NCI-H1417 (cell line): ENCODE measurements around the gene SLC27A6.
"Not testable (repeated sequence)": the region's sequence is repeated elsewhere in the genome, so short reads cannot be mapped to it uniquely, and the experiment has no call there.

ENCODE experiments used
- DNase-seq, 3 experiments: peaks; one replicate each; lab custom pipeline; 2025; lab: John Stamatoyannopoulos, UW

Gene SLC27A6

DNA sequence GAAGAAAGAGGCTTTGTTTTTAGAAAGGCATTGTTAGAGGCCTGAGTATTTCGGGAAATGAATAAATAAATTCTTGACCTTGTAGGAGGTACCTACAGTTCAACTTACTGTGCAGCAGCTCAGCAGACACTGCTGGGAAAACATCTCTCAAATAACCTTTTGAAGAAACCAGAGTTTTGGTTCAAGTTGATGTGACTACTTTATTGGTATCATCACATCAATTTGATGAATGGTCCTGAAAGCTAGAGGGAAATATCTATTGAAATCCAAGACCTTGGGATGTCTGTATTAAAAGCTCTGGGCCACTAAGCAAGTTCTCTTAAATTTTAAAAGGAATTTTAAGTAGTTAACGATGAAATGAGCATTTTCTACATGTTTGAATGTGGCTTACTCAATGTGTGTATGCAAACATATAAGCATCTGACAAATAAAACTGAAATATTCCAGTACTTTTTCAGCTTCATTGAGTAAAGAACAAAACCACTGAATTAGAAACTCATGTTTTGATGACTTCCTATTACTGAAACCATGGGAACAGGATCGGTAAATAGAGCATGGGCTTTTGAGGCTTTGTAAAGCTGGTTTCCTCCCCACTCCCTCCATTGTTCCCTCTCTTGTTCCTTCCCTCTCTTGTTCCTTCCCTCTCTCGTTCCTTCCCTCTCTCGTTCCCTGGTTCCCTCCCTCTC lies 36.7 kb downstream of the SLC27A6 start:
- DNase-seq: no peak

- DNase-seq: no peak
Observed at GRCh38 chr5:129002527-129002842, 37.2 kb downstream of the SLC27A6 start.

GRCh38 chr5:129003232-129003631 lies 37.9 kb downstream of the SLC27A6 start:
- no peak for DNase-seq

GRCh38 chr5:129014185-129014584 lies 48.9 kb downstream of the SLC27A6 start:
- no peak for DNase-seq

GRCh38 chr5:129018837-129019236 lies 53.5 kb downstream of the SLC27A6 start:
- DNase-seq: no peak

DNA sequence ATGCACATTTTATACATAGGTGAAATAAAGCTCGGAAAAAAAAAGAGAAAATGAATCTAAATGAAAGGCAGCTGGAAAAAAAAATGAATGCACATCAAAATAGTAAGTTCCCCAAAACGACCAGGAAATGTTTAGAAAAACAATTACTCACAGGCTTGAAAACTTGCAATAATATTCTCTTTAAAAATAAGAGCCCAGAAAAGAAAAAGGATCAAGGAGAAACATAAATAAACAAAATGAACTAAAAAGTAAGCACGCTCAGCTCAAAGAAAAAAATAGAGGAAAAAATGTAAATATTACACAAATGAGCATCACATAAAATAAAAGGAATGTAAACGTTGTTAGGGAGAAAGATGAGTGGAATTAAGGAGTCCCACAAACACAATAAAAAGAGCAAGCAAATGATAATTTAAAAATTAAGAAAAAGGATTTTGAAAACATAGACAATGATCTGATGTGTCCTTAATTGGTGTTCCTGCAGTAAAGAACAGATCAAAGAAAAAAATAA lies 54.2 kb downstream of the SLC27A6 start:
- no peak for DNase-seq

- DNase-seq: no peak
Observed at GRCh38 chr5:129020683-129021082, 55.4 kb downstream of the SLC27A6 start.

DNA sequence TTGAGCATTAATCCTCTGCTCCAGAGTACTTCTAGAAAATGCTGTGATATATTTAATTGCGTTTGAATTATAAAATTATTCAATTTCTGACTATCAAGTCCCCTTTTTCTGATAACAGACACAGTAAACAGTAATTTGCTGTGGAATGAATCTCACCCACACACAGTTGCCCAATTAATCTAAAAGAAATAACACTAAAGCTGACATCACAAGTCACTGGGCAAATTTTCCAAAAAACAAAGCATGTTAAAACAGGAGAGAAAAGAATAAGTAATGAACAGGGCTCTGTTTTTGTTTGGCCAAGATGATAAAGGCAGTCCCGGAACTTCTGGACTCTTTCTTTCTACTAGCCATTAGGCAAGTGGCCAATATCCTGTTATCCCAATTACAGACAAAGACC lies 56.5 kb downstream of the SLC27A6 start:
- DNase-seq: no peak

- no peak for DNase-seq
Observed at GRCh38 chr5:129022599-129022998, 57.3 kb downstream of the SLC27A6 start.

- DNase-seq: no peak
Observed at GRCh38 chr5:129027260-129027659, 62.0 kb downstream of the SLC27A6 start.

GRCh38 chr5:129031886-129032683 lies 66.8 kb downstream of the SLC27A6 start:
- no peak for DNase-seq

DNA sequence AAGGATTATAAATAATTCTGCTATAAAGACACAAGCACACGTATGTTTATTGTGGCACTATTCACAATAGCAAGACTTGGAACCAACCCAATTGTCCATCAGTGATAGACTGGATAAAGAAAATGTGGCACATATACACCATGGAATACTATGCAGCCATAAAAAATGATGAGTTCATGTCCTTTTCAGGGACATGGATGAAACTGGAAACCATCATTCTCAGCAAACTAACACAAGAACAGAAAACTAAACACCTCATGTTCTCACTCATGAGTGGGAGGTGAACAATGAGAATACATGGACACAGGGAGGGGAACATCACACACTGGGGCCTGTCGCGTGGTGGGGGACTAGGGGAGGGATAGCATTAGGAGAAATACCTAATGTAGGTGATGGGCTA lies 71.0 kb downstream of the SLC27A6 start:
- DNase-seq: not testable (repeated sequence)

DNA sequence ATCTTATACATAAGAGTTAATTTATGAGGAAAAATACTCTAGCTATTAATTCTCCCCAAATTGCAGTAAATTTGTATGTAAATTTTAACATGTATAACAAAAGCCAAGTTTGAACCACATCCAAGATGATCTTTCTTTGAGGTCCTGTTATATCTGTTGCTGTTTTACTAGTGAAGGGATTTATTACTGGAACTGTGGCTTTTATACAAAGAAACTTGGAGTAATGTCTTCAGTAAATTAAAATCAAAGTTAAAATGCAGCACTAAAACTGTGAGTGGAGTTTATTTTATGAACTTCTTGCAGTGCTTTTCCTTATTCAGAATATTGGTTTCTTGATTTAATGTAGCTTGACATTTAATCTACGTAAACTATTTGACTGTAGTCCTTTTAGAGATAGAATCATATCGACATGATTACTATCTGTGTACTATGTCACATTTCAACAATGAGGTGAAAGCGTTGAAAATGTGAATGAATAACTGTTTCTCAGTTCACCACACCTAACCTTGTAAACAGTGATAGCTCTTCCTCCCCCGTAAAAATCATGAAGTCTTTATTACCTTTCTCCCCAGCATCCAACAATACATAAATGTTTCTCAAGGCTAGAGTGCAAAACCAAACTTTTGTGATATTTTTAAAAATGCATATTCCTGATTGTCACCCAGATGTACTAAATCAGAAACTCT lies 76.1 kb downstream of the SLC27A6 start:
- DNase-seq: no peak

DNA sequence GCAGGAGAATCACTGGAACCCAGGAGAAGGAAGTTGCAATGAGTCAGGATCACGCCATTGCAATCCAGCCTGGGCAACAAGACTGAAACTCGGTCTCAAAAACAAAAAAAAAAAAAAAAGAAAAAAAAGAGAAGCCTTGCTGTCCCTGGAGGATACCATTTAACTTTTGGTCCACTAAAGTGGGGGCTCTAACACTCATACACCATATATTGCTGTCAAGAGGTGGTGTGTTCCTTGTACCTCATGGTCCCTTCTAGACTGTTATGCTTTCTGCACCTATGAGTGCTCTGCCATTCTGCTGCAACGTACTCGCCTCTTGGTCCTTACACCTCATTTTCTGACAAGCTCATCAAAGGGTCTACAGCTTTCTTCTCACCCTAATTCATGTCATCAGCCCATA lies 77.0 kb downstream of the SLC27A6 start:
- no peak for DNase-seq

DNA sequence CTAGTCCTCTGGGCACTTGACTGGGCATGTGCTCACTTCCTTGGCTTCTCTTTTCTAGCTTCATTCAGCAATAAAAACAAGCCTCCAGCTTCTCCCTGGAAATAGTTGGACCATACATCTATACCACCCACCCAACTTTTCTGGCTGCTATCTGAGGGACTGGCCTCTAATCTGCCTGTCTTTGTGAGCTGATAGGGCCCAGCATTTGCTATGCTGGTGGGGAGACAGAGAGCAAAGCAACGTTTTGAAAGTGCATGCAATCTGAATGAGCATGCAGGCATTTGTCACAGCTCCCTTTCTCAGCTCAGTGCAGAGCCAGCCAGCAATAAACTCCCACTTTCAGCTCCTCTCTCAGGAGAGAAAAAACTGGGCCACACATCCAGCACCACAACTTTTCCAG lies 78.6 kb downstream of the SLC27A6 start:
- no peak for DNase-seq

DNA sequence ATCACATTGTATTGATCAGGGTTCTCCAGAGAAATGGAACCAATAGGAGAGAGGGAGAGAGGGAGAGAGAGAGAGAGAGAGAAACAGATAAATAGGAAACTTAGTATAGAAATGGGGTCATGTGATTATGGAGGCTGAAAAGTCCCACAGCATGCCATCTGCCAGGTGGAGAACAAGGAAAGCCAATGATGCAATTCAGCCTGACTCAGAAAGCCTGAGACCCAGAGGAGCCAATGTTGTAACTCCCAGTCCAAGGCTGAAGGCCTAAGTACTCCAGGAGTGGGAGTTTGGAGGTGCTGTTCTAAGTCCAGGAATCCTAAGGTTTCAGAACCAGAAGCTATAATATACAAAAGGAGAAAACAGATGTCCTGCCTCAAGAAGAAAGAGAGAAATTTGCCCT lies 80.9 kb downstream of the SLC27A6 start:
- DNase-seq: no peak

DNA sequence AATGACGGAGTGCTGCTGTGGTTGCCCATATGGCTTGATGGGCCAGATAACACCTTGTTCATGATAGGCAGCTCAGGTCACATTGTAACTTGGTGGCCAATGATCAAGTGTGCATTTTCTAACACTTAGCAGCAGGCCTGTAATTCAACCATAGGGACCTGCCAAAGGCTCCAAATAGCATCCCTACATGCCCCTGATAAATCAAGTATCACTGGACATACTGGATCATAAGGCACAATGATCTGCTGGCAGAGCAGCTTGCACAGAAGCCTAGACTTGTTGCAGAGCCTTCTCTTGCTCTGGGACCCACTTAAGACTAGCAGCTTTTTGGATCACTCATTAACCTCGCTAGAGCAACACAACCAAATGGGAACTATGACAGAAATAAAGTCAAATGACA lies 83.2 kb downstream of the SLC27A6 start:
- no peak for DNase-seq

- DNase-seq: peak in 1 of 3 experiments; percentile 2
Observed at GRCh38 chr5:129049126-129049799, 84.0 kb downstream of the SLC27A6 start.

- DNase-seq: no peak
Observed at GRCh38 chr5:129051283-129051682, 86.0 kb downstream of the SLC27A6 start.

DNA sequence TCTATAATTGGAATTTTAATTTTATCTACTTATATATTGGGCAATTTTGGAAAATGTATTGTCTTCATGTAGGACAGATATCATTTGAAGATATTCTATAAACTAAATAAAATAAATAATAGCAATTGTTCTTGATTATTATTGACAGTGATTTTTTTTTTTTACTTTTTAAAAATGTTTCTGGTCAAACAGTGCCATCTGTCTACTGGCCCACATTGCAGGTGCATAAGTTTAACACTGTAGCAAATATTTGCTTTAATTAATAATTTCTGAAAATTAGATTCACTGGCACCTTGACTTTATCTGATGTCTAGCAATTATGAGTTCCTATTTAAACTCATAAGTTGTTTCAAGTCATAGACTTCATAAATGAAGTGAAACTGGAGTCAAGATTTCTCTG lies 88.2 kb downstream of the SLC27A6 start:
- DNase-seq: no peak

DNA sequence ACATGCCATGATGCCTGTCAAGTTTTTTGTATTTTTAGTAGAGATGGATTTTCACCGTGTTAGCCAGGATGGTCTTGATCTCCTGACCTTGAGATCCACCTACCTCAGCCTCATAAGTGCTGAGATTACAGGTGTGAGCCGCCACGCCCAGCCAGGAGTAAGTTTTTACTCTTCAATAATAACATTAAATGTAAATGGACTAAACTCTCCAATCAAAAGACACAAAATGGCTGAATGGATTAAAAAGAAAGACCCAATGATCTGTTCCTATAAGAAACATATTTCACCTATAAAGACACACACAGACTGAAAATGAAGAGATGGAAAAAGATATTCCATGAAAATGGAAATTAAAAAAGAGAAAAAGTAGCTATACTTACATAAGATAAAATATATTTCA lies 92.0 kb downstream of the SLC27A6 start:
- no peak for DNase-seq

DNA sequence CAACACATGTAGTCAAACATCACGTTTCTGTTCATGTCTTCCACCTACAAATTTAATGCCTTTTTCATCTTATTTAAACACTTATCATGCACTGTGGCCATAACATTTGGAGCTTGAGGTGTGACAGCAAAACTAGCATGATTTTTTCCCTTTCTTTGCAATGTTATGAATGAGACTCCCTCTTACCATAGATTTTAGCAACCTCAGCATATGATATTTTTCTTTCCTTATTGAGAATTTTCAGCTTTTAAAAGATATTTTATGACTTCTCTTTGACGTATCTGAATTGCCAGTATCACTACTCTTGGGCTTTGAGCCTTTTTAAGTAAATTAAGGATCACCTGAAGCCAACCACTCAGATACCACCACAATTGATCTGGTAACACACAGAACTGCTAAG lies 96.6 kb downstream of the SLC27A6 start:
- no peak for DNase-seq
